HepG2 (cell line): ENCODE results near the gene NPHP1.

Experiments
- REL ChIP-seq: sonication (generic); formaldehyde crosslinking; conservative IDR thresholded peaks from 2 replicates; pipeline ENCODE4 v1.8.0; 2022; ENCODE audit warnings: mild to moderate bottlenecking, missing genetic modification reagents, moderate library complexity
- TF ChIP-seq, protein P1 (sequence below): sonication (generic); formaldehyde crosslinking; IDR thresholded peaks from 2 replicates; pipeline ENCODE4 v1.5.0; 2020; ENCODE audit warnings: mild to moderate bottlenecking, missing genetic modification reagents, moderate library complexity

DNA sequence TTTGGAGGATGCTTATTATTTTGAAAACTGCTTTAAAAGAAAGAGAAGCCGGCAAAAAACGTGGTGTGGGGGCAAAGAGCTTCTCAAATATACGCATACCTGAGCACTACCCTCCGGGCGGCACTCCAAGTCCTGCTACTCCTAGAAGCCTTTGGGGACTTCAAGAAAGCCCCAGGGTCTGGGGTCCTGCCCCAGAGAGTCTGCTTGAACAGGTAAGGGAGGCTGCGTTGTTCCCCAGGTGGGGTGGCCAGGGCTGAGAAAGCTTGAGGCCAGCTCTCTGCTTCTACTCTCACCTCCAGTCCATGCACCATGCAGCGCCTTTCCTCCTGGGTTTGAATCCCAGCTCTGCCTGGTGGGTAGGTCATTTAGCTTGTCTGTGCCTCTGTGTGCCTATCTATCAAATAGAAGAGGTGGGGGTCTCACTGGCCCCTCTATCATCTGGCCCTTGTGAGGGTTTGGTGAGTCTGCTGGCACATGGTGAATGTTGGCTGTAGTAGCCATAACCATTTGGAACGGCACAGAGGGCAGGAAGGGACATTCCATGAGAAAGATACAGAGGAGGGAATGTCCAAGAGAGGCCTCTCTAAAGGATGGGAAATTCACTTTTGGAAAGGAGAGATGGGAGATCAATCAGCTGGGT, 108.7 kb downstream of the NPHP1 start:
- TF ChIP-seq, protein P1, sequence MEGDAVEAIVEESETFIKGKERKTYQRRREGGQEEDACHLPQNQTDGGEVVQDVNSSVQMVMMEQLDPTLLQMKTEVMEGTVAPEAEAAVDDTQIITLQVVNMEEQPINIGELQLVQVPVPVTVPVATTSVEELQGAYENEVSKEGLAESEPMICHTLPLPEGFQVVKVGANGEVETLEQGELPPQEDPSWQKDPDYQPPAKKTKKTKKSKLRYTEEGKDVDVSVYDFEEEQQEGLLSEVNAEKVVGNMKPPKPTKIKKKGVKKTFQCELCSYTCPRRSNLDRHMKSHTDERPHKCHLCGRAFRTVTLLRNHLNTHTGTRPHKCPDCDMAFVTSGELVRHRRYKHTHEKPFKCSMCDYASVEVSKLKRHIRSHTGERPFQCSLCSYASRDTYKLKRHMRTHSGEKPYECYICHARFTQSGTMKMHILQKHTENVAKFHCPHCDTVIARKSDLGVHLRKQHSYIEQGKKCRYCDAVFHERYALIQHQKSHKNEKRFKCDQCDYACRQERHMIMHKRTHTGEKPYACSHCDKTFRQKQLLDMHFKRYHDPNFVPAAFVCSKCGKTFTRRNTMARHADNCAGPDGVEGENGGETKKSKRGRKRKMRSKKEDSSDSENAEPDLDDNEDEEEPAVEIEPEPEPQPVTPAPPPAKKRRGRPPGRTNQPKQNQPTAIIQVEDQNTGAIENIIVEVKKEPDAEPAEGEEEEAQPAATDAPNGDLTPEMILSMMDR (CRISPR knock-in tag): no peak
- TF ChIP-seq REL: no peak
